ENCODE data around the gene BAMBI. TPM values are rescaled to one million over a fixed set of nuclear protein-coding genes. Genes with fewer than 3 reads are reported as not detected.

BAMBI gene
- total and polyA plus RNA-seq, 9 donors: 28.6 to 138 (median 62.3) TPM

DNA sequence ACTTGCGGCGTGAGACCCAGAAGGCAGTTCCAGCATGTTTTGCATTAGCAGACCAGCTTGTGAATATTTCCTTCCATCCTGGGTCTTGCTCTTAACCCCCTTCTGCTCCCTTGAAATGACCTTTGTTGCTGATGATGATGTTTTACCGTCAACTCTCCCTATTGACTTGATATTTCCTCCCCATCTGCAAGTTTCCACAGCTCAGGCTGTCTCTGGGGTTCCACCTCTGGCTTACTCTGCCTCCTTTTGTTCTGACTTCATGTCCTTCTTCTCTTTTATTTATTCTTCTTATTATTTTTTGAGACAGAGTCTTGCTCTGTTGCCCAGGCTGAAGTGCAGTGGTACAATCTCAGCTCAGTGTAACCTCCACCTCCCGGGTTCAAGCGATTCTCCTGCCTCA lies 17.2 kb downstream of the BAMBI start:
- H3K4me3 ChIP-seq: no peak overlapping the region
- intact Hi-C loops (cut with DNase I): no loop called here
- H3K27me3 ChIP-seq: no peaks in the 10 kb centered on the region
- H3K36me3 ChIP-seq: no peaks in the 10 kb centered on the region
- no peaks in the 10 kb centered on the region for H3K4me1 ChIP-seq (ENCODE audit: insufficient read depth)
- TF ChIP-seq EP300 (IDR thresholded peaks at IDR 0.05): no peak
- H3K27ac ChIP-seq: no peak overlapping the region
- no peak for DNase-seq
- H3K9me3 ChIP-seq: no peaks in the 10 kb centered on the region
- 94 to 97% (median 96%) methylated on average over 5 of the region's 5 CpGs for WGBS, 3 donors

GRCh38 chr10:28698075-28698474 lies 20.8 kb downstream of the BAMBI start:
- Histone ChIP-seq H3K4me1 (ENCODE audit: insufficient read depth) (no peaks in the 10 kb centered on the region), H3K4me3 (no peak overlapping the region), H3K36me3 (no peaks in the 10 kb centered on the region), H3K27me3 (no peaks in the 10 kb centered on the region), H3K27ac (no peak overlapping the region), H3K9me3 (no peaks in the 10 kb centered on the region)
- DNase-seq: no peak
- 74 to 81% (median 77%) methylated on average over 2 of the region's 2 CpGs for WGBS, 3 donors
- TF ChIP-seq POLR2A (IDR thresholded peaks at IDR 0.05) (no peak), CTCF (IDR thresholded peaks at IDR 0.05) (no peak), EP300 (IDR thresholded peaks at IDR 0.05) (no peak)
- intact Hi-C loops (cut with DNase I): no loop called here

GRCh38 chr10:28704464-28705161 lies 27.3 kb downstream of the BAMBI start:
- no peak overlapping the region for H3K4me3 ChIP-seq
- no peak for DNase-seq
- peaks cover 11% of the 10 kb centered on the region for H3K4me1 ChIP-seq (ENCODE audit: insufficient read depth)
- 11 to 13% (median 12%) methylated on average over 12 of the region's 12 CpGs for WGBS, 3 donors
- TF ChIP-seq EP300 (IDR thresholded peaks at IDR 0.05) (no peak), POLR2A (IDR thresholded peaks at IDR 0.05) (no peak), CTCF (IDR thresholded peaks at IDR 0.05) (no peak)
- H3K36me3 ChIP-seq: no peaks in the 10 kb centered on the region
- H3K27me3 ChIP-seq: no peaks in the 10 kb centered on the region
- intact Hi-C loops (cut with DNase I): no loop called here
- peak overlapping the region in 1 of 2 donors; percentile 47 for H3K27ac ChIP-seq
- no peaks in the 10 kb centered on the region for H3K9me3 ChIP-seq

- H3K36me3 ChIP-seq: no peaks in the 10 kb centered on the region
- TF ChIP-seq EP300 (IDR thresholded peaks at IDR 0.05) (no peak), POLR2A (IDR thresholded peaks at IDR 0.05) (no peak), CTCF (IDR thresholded peaks at IDR 0.05) (no peak)
Observed at GRCh38 chr10:28705472-28705871, 28.2 kb downstream of the BAMBI start.

GRCh38 chr10:28709001-28709710 lies 31.8 kb downstream of the BAMBI start:
- WGBS, 3 donors: 87 to 90% (median 88%) methylated on average over 9 of the region's 9 CpGs
- no peaks in the 10 kb centered on the region for H3K36me3 ChIP-seq
- no peak for DNase-seq

More at GRCh38 chr10:28705472-28705871, 28.2 kb downstream of the BAMBI start:
- no peaks in the 10 kb centered on the region for H3K27me3 ChIP-seq
- intact Hi-C loops (cut with DNase I): no loop called here
- H3K4me3 ChIP-seq: no peak overlapping the region
- no peak for DNase-seq
- peaks cover 16% of the 10 kb centered on the region for H3K4me1 ChIP-seq (ENCODE audit: insufficient read depth)
- no peak overlapping the region for H3K27ac ChIP-seq
- H3K9me3 ChIP-seq: no peaks in the 10 kb centered on the region
- 64 to 86% (median 68%) methylated on average over 8 of the region's 8 CpGs for WGBS, 3 donors

More at GRCh38 chr10:28709001-28709710, 31.8 kb downstream of the BAMBI start:
- TF ChIP-seq EP300 (IDR thresholded peaks at IDR 0.05) (no peak), POLR2A (IDR thresholded peaks at IDR 0.05) (no peak), CTCF (IDR thresholded peaks at IDR 0.05) (no peak)
- intact Hi-C loops (cut with DNase I): no loop called here
- peak overlapping the region in 1 of 2 donors; percentile 77 for H3K27ac ChIP-seq
- no peaks in the 10 kb centered on the region for H3K9me3 ChIP-seq
- H3K4me1 ChIP-seq (ENCODE audit: insufficient read depth): peaks cover 16% of the 10 kb centered on the region
- H3K4me3 ChIP-seq: no peak overlapping the region
- no peaks in the 10 kb centered on the region for H3K27me3 ChIP-seq

All from ovary (tissue), 9 donors.